Mucosa of stomach (tissue), 1 donor: ENCODE results near the gene KLK2.
A peak's percentile ranks its signal among the peaks of the same experiment; 100 is the strongest.

Experiments
- H3K27me3 ChIP-seq: one replicate; pipeline ENCODE4 v1.7.0; 2013; ENCODE audit warnings: mild to moderate bottlenecking, low read length; ENCODE audit not compliant: control insufficient read depth, insufficient read depth
- H3K36me3 ChIP-seq: one replicate; pipeline ENCODE4 v1.7.0; 2013; ENCODE audit warnings: low read length; ENCODE audit not compliant: control insufficient read depth, insufficient read depth
- H3K4me1 ChIP-seq: one replicate; pipeline ENCODE4 v1.7.0; 2013; ENCODE audit warnings: mild to moderate bottlenecking, low read length; ENCODE audit not compliant: control insufficient read depth, insufficient read depth
- H3K4me3 ChIP-seq: one replicate; pipeline ENCODE4 v1.7.0; 2013; ENCODE audit warnings: low read length
- H3K9ac ChIP-seq: one replicate; pipeline ENCODE4 v1.7.0; 2013; ENCODE audit warnings: mild to moderate bottlenecking, low read length, moderate library complexity
- H3K9me3 ChIP-seq: one replicate; pipeline ENCODE4 v1.7.0; 2013; ENCODE audit warnings: mild to moderate bottlenecking, low read length, moderate library complexity; ENCODE audit not compliant: control insufficient read depth
- donor health status: Pancreatic carcinoma.

KLK2 gene

DNA sequence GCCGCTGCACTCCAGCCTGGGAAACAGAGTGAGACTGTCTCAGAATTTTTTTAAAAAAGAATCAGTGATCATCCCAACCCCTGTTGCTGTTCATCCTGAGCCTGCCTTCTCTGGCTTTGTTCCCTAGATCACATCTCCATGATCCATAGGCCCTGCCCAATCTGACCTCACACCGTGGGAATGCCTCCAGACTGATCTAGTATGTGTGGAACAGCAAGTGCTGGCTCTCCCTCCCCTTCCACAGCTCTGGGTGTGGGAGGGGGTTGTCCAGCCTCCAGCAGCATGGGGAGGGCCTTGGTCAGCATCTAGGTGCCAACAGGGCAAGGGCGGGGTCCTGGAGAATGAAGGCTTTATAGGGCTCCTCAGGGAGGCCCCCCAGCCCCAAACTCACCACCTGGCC, at the start of gene KLK2:
Gene KLK2, plus strand, starts transcription at position 384 of the 400 bp plus-strand sequence. CDS start 35 bp downstream, outside the sequence.
- H3K9ac ChIP-seq, result no peak within 1 kb of the TSS
- no peaks in the 10 kb centered on the region for H3K36me3 ChIP-seq
- H3K4me3 ChIP-seq, result no peak within 1 kb of the TSS
- peaks cover 10% of the 10 kb centered on the region for H3K27me3 ChIP-seq
- H3K9me3 ChIP-seq, result no peaks in the 10 kb centered on the region
- no peaks in the 10 kb centered on the region for H3K4me1 ChIP-seq

GRCh38 chr19:50826492-50827240, 46.6 kb upstream of the KLK2 start:
- no peaks in the 10 kb centered on the region for H3K9me3 ChIP-seq
- H3K27me3 ChIP-seq, result peaks cover 15% of the 10 kb centered on the region
- H3K4me1 ChIP-seq, result peaks cover 26% of the 10 kb centered on the region
- no peak overlapping the region for H3K9ac ChIP-seq
- no peaks in the 10 kb centered on the region for H3K36me3 ChIP-seq
- H3K4me3 ChIP-seq, result no peak overlapping the region

DNA sequence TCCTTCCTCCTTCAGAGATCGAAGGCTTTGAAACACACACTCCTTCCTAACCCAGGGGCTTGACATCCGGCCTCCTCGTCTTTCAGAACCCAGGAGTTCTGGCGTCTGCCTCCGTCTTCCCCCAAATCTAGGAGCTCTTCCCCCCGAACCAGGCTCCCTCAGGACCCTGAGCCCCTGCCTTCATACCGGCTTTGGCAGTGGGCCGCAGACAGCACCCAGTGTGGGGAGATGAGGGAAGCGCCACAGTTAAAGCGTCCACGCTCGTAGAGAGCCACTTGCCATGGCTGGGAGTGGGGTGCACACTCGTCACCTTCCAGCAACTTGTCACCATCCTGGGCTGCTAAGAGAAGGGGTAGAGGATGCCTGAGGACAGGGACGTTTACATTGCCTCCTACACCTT, 45.8 kb upstream of the KLK2 start:
- Histone ChIP-seq H3K4me1 (peaks cover 21% of the 10 kb centered on the region), H3K9me3 (no peaks in the 10 kb centered on the region), H3K27me3 (peaks cover 8% of the 10 kb centered on the region), H3K9ac (no peak overlapping the region), H3K36me3 (no peaks in the 10 kb centered on the region), H3K4me3 (no peak overlapping the region)

DNA sequence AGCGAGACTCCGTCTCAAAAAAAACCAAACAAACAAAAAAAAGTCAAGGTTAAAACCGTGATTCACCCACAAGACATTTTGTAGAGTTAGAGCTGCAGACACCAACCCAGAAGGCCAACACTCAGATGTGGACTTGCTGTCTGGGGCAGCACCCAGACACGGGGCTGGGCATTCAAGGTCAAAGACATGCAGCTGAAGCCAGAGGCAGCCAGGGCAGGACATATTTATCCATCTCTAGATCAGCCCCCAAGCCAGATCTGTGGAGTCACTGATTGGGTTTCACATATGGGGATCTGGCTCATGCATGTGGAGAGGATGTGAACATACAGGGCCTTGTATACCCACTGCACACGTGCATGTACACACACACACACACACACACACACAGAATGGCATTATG, 43.4 kb upstream of the KLK2 start:
- Histone ChIP-seq H3K4me1 (no peaks in the 10 kb centered on the region), H3K9me3 (no peaks in the 10 kb centered on the region), H3K9ac (no peak overlapping the region), H3K36me3 (no peaks in the 10 kb centered on the region), H3K4me3 (no peak overlapping the region), H3K27me3 (peaks cover 3% of the 10 kb centered on the region)

DNA sequence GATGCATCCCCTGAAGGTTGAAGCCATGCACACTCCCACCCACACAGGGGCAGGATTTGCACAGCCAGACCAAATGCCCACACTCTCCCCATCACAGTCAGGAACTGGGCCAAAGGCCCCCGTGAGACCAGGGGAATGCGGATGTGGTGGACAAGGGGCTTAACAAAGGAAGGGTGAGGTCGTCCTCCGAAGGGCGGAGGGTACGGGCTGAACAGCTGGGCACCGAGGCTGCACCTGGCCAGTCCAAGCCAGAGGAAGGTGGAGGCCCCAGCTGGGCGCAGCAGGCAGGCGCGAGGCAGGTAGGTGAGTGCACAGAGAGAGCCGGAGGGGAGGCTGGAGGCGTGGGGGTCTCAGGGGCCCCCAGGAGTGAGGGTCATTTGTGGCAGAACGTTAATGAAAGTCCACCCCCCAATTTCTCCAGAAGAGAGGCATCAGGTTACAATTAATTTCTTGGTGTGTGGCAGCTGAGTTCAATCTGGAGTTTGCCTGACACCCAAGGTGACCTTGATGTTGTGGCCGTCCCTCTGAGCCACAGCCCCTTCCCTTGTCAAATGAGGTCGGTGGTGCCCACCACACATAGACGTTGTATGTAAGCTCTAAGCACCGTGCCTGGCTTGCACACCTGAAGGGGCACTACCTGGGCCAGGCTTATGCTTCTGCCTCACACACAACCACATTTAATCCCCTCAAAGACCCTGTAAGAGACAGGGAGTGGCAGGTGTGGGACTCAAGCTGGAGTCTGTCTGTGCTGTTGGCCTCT, 42.8 kb upstream of the KLK2 start:
- no peak overlapping the region for H3K9ac ChIP-seq
- no peaks in the 10 kb centered on the region for H3K9me3 ChIP-seq
- H3K27me3 ChIP-seq, result peaks cover 3% of the 10 kb centered on the region
- H3K4me1 ChIP-seq, result no peaks in the 10 kb centered on the region
- no peak overlapping the region for H3K4me3 ChIP-seq
- H3K36me3 ChIP-seq, result no peaks in the 10 kb centered on the region

DNA sequence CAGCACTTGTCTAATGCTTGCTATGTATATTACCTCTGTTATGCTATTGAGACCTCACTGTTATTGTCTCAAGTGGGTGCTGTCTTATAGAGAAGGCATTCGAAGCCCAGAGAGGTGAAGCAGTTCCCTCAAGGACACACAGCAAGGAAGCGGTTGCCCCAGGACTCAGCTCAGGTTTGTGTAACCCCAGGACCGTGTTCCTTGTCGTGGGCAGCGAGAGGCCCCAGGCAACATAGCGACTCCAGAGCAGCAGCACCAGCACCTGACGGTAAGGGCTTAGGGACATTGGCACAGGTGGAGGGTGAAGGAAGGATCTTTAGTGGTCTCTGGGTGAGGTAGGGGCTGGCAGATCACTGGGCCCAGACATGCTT, 42.2 kb upstream of the KLK2 start:
- Histone ChIP-seq H3K27me3 (peaks cover 4% of the 10 kb centered on the region), H3K4me1 (peaks cover under 1% of the 10 kb centered on the region), H3K9ac (no peak overlapping the region), H3K4me3 (no peak overlapping the region), H3K9me3 (no peaks in the 10 kb centered on the region), H3K36me3 (no peaks in the 10 kb centered on the region)

DNA sequence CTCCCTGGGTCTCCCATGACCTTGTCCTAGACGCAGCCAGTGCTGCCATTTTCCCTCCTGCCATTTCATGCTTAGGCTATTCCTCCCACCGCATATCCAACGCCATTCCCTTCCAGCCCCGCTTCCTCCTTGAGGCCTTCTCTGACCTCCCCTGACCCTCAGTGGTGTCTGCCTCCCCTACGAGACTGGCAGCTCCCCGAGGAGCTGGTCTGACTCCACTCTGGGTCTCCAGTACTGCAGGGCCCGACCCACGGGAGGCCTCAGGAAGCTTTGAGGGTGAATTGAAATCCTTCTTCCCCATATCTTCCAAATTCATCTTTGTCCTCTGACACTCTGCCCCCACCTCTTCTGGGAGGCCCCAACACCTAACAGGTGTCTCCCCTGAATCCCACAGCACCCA, 40.6 kb upstream of the KLK2 start:
- Histone ChIP-seq H3K36me3 (no peaks in the 10 kb centered on the region), H3K27me3 (peaks cover 12% of the 10 kb centered on the region), H3K4me1 (peaks cover 6% of the 10 kb centered on the region), H3K4me3 (no peak overlapping the region), H3K9ac (no peak overlapping the region), H3K9me3 (no peaks in the 10 kb centered on the region)

DNA sequence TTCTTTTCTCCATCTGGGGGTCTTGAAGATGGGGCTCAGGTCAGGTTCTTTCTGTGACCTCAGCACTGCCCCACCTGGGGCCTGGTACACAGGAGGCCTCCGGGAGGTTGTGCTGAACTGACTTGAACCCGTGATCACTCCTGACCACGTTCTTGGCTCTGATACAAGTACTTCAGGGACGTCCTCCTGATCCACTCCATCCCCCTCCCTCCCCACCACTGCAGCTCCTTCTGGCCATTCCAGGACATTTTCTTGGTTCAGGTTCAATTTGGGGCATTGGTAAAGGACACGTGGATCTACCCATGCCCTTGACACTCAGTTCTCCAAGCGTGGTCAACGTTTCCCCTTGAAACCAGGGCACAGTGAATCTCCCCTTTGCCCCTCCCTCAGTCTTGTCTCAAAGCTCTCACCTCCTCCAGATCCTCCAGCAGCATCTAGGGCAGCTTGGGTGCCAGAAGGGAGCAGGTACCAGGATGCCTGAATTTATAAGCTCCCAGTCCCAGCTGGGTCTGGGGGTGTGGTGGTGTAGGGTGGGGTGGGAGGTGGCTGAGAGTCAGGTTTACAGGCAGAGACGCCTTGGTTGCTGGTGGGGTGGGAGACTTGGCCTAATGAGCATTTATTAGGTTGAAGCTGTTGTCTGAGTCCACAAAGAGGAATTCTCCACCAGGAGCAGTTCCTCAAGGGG, 40.0 kb upstream of the KLK2 start, which contains the start of gene KLK15:
Gene KLK15, minus strand, starts transcription at position 458 of the 685 bp plus-strand sequence. CDS start 2,082 bp downstream, outside the sequence.
- no peak within 1 kb of the TSS for H3K9ac ChIP-seq
- H3K27me3 ChIP-seq, result peaks cover 15% of the 10 kb centered on the region
- H3K4me3 ChIP-seq, result no peak within 1 kb of the TSS
- peaks cover 6% of the 10 kb centered on the region for H3K4me1 ChIP-seq
- H3K9me3 ChIP-seq, result no peaks in the 10 kb centered on the region
- no peaks in the 10 kb centered on the region for H3K36me3 ChIP-seq

DNA sequence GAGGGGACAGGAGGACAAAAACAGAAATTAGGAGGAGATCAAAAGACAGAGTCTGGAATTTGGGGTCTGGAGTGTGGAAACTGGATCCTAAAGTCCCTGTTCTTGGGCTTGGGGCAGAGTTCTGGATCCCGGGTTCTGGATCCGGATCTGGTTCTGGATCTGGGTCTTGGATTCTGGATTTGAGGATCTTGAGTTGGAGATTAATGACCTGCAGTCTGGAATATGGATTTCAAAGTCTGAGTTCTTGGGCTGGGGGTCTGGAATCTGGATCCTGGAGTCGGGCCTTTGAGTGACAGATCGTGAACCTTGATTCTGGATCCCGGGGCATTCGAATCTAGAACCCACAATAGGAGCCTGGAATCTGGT, 39.5 kb upstream of the KLK2 start:
- H3K4me1 ChIP-seq, result peaks cover 6% of the 10 kb centered on the region
- H3K9ac ChIP-seq, result no peak overlapping the region
- no peaks in the 10 kb centered on the region for H3K36me3 ChIP-seq
- H3K9me3 ChIP-seq, result no peaks in the 10 kb centered on the region
- H3K4me3 ChIP-seq, result no peak overlapping the region
- H3K27me3 ChIP-seq, result peaks cover 19% of the 10 kb centered on the region

- Histone ChIP-seq H3K36me3 (no peaks in the 10 kb centered on the region), H3K9me3 (no peaks in the 10 kb centered on the region), H3K4me1 (peaks cover 6% of the 10 kb centered on the region), H3K27me3 (peaks cover 19% of the 10 kb centered on the region), H3K9ac (peak overlapping the region; percentile 65), H3K4me3 (peak overlapping the region; percentile 60)
Observed at GRCh38 chr19:50835103-50835784, 38.0 kb upstream of the KLK2 start.

GRCh38 chr19:50835785-50836542, 37.3 kb upstream of the KLK2 start:
- H3K36me3 ChIP-seq, result no peaks in the 10 kb centered on the region

More at GRCh38 chr19:50835785-50836542, 37.3 kb upstream of the KLK2 start:
- H3K27me3 ChIP-seq, result peaks cover 19% of the 10 kb centered on the region
- peaks cover 6% of the 10 kb centered on the region for H3K4me1 ChIP-seq
- H3K4me3 ChIP-seq, result peak overlapping the region; percentile 60
- H3K9ac ChIP-seq, result peak overlapping the region; percentile 65
- H3K9me3 ChIP-seq, result no peaks in the 10 kb centered on the region
